SKM-1 (cell line): ENCODE measurements around the gene PRKAB1.
"Not testable (repeated sequence)": the region's sequence is repeated elsewhere in the genome, so short reads cannot be mapped to it uniquely, and the experiment has no call there.

ENCODE experiments used
- DNase-seq: peaks from one replicate; lab custom pipeline; 2025; ENCODE audit not compliant: unreplicated experiment; lab: John Stamatoyannopoulos, UW

Gene PRKAB1

GRCh38 chr12:119683413-119683812 is 15.5 kb downstream of the PRKAB1 start:
- DNase-seq = no peak

GRCh38 chr12:119683816-119684215 is 15.9 kb downstream of the PRKAB1 start:
- DNase-seq = no peak

- no peak for DNase-seq
Measured at GRCh38 chr12:119684711-119685369, 16.9 kb downstream of the PRKAB1 start.

- no peak for DNase-seq
Measured at GRCh38 chr12:119685375-119685774, 17.4 kb downstream of the PRKAB1 start.

GRCh38 chr12:119686355-119686754 is 18.4 kb downstream of the PRKAB1 start:
- DNase-seq = no peak

GRCh38 chr12:119686776-119687175 is 18.8 kb downstream of the PRKAB1 start:
- DNase-seq = no peak

GRCh38 chr12:119687406-119687805 is 19.5 kb downstream of the PRKAB1 start:
- no peak for DNase-seq

- no peak for DNase-seq
Measured at GRCh38 chr12:119687879-119688278, 19.9 kb downstream of the PRKAB1 start.

GRCh38 chr12:119689935-119690500 is 22.1 kb downstream of the PRKAB1 start:
- DNase-seq = no peak

GRCh38 chr12:119691202-119691810 is 23.4 kb downstream of the PRKAB1 start:
- no peak for DNase-seq

- DNase-seq = no peak
Measured at GRCh38 chr12:119692410-119692809, 24.5 kb downstream of the PRKAB1 start.

- DNase-seq = no peak
Measured at GRCh38 chr12:119692997-119693396, 25.1 kb downstream of the PRKAB1 start.

GRCh38 chr12:119693511-119693910 is 25.6 kb downstream of the PRKAB1 start:
- no peak for DNase-seq

- DNase-seq = no peak
Measured at GRCh38 chr12:119694111-119694510, 26.2 kb downstream of the PRKAB1 start.

GRCh38 chr12:119695034-119695433 is 27.1 kb downstream of the PRKAB1 start:
- DNase-seq = no peak

- DNase-seq = no peak
Measured at GRCh38 chr12:119696943-119697342, 29.0 kb downstream of the PRKAB1 start.

- no peak for DNase-seq
Measured at GRCh38 chr12:119699199-119699760, 31.3 kb downstream of the PRKAB1 start.

GRCh38 chr12:119700078-119700477 is 32.1 kb downstream of the PRKAB1 start:
- no peak for DNase-seq

GRCh38 chr12:119704065-119704747 is 36.3 kb downstream of the PRKAB1 start:
- no peak for DNase-seq

- no peak for DNase-seq
Measured at GRCh38 chr12:119705182-119705581, 37.2 kb downstream of the PRKAB1 start.

- not testable (repeated sequence) for DNase-seq
Measured at GRCh38 chr12:119706427-119706826, 38.5 kb downstream of the PRKAB1 start.
